GM23248 (cell line): ENCODE measurements around the gene ZBTB46. TPM values are rescaled to one million over a fixed set of nuclear protein-coding genes. Genes with fewer than 3 reads are reported as not detected.

Experiments
- DNase-seq: peaks from one replicate; pipeline ENCODE4 v3.0.0-alpha.2; 2015
- H2AFZ ChIP-seq: fragments of 200-600 bp; sonication (generic); 2 replicates; pipeline ENCODE4 v1.6.1; 2016; ENCODE audit warnings: antibody characterized with exemption
- H3F3A ChIP-seq: fragments of 200-600 bp; sonication (generic); 2 replicates; pipeline ENCODE4 v1.6.1; 2016; ENCODE audit warnings: mild to moderate bottlenecking, antibody characterized with exemption, mixed run types; ENCODE audit not compliant: insufficient read depth
- H3K27ac ChIP-seq: fragments of 200-600 bp; sonication (generic); 2 replicates; pipeline ENCODE4 v1.5.1; 2016; ENCODE audit warnings: mild to moderate bottlenecking
- H3K27me3 ChIP-seq: fragments of 200-600 bp; sonication (generic); replicated peaks from 2 replicates; pipeline ENCODE4 v1.6.1; 2016; ENCODE audit warnings: mild to moderate bottlenecking; ENCODE audit not compliant: insufficient read depth
- H3K36me3 ChIP-seq: fragments of 200-600 bp; sonication (generic); 2 replicates; pipeline ENCODE4 v1.6.1; 2016; ENCODE audit warnings: low read depth, mild to moderate bottlenecking
- H3K4me1 ChIP-seq: fragments of 200-600 bp; sonication (generic); 2 replicates; pipeline ENCODE4 v1.6.1; 2016; ENCODE audit warnings: mild to moderate bottlenecking; ENCODE audit not compliant: insufficient read depth
- H3K4me2 ChIP-seq: fragments of 200-600 bp; sonication (generic); one replicate; pipeline ENCODE4 v1.6.1; 2016; ENCODE audit warnings: mild to moderate bottlenecking; ENCODE audit not compliant: unreplicated experiment
- H3K4me3 ChIP-seq: fragments of 200-600 bp; sonication (generic); 2 replicates; pipeline ENCODE4 v1.5.1; 2016; ENCODE audit warnings: mild to moderate bottlenecking
- H3K79me2 ChIP-seq: fragments of 200-600 bp; sonication (generic); 2 replicates; pipeline ENCODE4 v1.6.1; 2016; ENCODE audit warnings: mild to moderate bottlenecking; ENCODE audit not compliant: insufficient read depth
- H3K9ac ChIP-seq: fragments of 200-600 bp; sonication (generic); 2 replicates; pipeline ENCODE4 v1.6.1; 2016; ENCODE audit warnings: mild to moderate bottlenecking
- H3K9me2 ChIP-seq: fragments of 200-600 bp; sonication (generic); 2 replicates; pipeline ENCODE4 v1.6.1; 2016; ENCODE audit warnings: mixed run types, mild to moderate bottlenecking, moderate library complexity; ENCODE audit not compliant: insufficient read depth
- H3K9me3 ChIP-seq: fragments of 200-600 bp; sonication (generic); one replicate; pipeline ENCODE4 v1.6.1; 2017; ENCODE audit warnings: low read depth
- H4K20me1 ChIP-seq: fragments of 200-600 bp; sonication (generic); 2 replicates; pipeline ENCODE4 v1.6.0; 2016; ENCODE audit not compliant: insufficient read depth
- EZH2 ChIP-seq: fragments of 200-600 bp; sonication (generic); IDR thresholded peaks from 2 replicates; pipeline ENCODE4 v1.6.1; 2018; ENCODE audit warnings: antibody characterized with exemption, mild to moderate bottlenecking; ENCODE audit not compliant: insufficient read depth, poor library complexity, severe bottlenecking
- EZH2phosphoT487 ChIP-seq: fragments of 200-600 bp; sonication (generic); IDR thresholded peaks from 2 replicates; pipeline ENCODE4 v1.6.1; 2018; ENCODE audit warnings: antibody characterized with exemption, moderate library complexity, mild to moderate bottlenecking, low read depth; ENCODE audit not compliant: insufficient read depth
- WGBS, 2 experiments: methylation state at CpG; one replicate each; pipeline ENCODE4 v1.1.6; 2015 to 2017; ENCODE audit warnings: low lambda C conversion rate in 2 of 2, low coverage in 1 of 2; ENCODE audit errors: missing lambda C conversion rate in 2 of 2; 5-methylcytosine and 5-hydroxymethylcytosine counted together
- in situ Hi-C: fragments of 300-500 bp; cut with MboI; formaldehyde crosslinking; loops from 2 replicates; pipeline ENCODE4 v1.15.0; 2020
- polyA plus RNA-seq: library from polyadenylated mRNA; unstranded; fragments of >200 nt; fragmentation: Nextera tagmentation; extraction: Ambion mirVana; gene quantifications from 2 replicates; pipeline ENCODE4 v1.2.1, GENCODE V29; 2016
- total RNA-seq: library from RNA; depleted of rRNA; stranded (reverse); fragments of >200 nt; shearing (Covaris generic); gene quantifications from 2 replicates; pipeline ENCODE4 v1.2.3, GENCODE V29; 2014

ZBTB46 gene
- total and polyA plus RNA-seq, 2 experiments from 2014 or later, result 0.33 to 1.9 TPM

DNA sequence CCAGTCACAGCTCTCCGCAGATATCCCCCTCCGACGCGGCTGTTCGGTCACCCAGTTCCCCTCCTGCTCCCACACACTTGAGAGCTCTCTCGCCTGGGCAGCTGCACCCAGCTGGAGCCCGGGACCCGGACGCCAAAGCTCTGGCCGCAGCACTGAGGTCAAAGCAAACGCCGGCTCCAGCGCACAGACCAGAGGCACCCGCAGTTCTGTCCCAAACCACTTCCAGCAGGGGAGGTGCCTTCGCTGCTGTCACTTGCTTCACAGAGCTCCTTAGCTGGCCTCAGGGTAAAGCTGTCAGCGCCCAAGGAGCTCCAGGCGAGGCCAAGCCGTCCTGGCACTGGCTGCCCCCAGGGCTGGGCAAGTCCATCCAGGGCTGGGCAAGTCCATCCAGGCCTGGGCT lies 63.6 kb downstream of the ZBTB46 start:
- no peaks in the 10 kb centered on the region for H3K36me3 ChIP-seq
- H3K4me3 ChIP-seq, result no peak overlapping the region
- no peaks in the 10 kb centered on the region for H3K9me3 ChIP-seq
- H4K20me1 ChIP-seq, result no peaks in the 10 kb centered on the region
- no peak for DNase-seq
- WGBS, 2 experiments, result 79 to 81% methylated on average over 18 of the region's 18 CpGs
- no peak overlapping the region for H3K27ac ChIP-seq
- H3K27me3 ChIP-seq, result no peaks in the 10 kb centered on the region
- in situ Hi-C loops, result no loop called here
- no peak overlapping the region for H2AFZ ChIP-seq
- H3K9ac ChIP-seq, result no peak overlapping the region
- H3K9me2 ChIP-seq, result no peaks in the 10 kb centered on the region
- H3F3A ChIP-seq, result no peaks in the 10 kb centered on the region
- H3K4me2 ChIP-seq, result no peak overlapping the region
- H3K79me2 ChIP-seq, result no peaks in the 10 kb centered on the region
- TF ChIP-seq EZH2, result no peak
- TF ChIP-seq EZH2phosphoT487, result no peak
- no peaks in the 10 kb centered on the region for H3K4me1 ChIP-seq

DNA sequence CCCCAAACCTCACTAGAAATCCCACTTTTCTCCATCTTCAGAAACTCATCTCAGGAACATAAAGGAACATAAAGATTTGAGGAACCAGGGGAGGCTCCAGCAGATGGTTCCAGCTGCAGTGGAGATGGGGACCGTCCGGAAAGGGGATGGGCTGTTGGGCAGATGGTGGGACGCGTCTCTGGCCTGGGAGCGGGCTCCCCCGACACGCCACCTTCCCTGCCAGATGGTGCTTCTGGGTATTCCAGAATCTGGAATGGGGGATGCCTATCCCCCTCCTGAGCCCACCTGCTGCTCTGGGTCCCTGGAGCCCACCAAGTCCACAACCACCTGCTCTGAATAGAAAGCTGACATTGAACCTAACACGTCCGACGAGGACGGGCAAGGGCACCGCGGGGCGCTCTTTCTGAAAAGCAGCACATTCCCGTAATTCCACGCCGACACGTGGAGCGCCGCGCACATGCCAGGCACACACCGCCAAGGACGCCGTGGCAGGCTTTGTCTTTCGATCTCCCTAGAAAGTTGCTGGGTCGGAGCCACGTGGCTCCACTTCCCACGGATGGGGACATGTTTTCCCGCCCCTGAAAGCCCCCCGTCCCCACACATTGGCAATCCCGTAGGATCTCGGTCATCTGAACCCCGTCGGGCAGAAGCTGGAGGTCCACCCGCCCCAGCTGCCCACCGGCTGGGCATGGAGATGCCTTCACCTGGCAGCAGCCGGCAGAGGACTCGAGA lies 64.2 kb downstream of the ZBTB46 start:
- H3K4me1 ChIP-seq, result no peaks in the 10 kb centered on the region
- DNase-seq, result no peak

DNA sequence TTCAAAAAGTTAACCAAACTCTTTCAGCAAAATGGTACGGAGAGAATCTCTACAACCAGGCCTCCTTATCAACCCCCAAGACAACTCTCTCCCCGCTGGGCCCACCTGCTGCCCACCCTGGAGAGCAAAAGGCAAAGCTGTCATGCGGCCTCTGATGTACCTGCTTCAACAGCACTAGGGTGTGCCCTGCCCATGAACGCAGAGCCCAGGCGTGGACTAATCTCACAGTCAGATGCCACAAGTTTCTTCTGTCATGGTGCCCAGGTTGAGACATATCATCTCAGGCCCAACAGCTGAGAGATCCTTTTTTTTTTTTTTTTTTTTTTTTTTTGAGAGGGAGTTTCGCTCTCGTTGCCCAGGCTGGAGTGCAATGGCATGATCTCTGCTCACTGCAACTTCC lies 65.2 kb downstream of the ZBTB46 start:
- Histone ChIP-seq H3K4me2 (no peak overlapping the region), H3F3A (no peaks in the 10 kb centered on the region), H3K9me3 (no peaks in the 10 kb centered on the region), H3K4me3 (no peak overlapping the region), H3K27ac (no peak overlapping the region), H3K36me3 (no peaks in the 10 kb centered on the region), H3K9me2 (no peaks in the 10 kb centered on the region), H3K4me1 (no peaks in the 10 kb centered on the region), H4K20me1 (no peaks in the 10 kb centered on the region), H3K79me2 (no peaks in the 10 kb centered on the region), H2AFZ (no peak overlapping the region), H3K9ac (no peak overlapping the region), H3K27me3 (no peaks in the 10 kb centered on the region)
- in situ Hi-C loops, result no loop called here
- TF ChIP-seq EZH2 (no peak), EZH2phosphoT487 (no peak)
- DNase-seq, result no peak
- 84 to 87% methylated on average over 6 to 7 of the region's 7 CpGs for WGBS, 2 experiments

More for the DNA sequence above, 64.2 kb downstream of the ZBTB46 start:
- Histone ChIP-seq H3K4me3 (no peak overlapping the region), H3K9ac (no peak overlapping the region), H3K36me3 (no peaks in the 10 kb centered on the region), H3K9me2 (no peaks in the 10 kb centered on the region), H3K27ac (no peak overlapping the region), H4K20me1 (no peaks in the 10 kb centered on the region), H3F3A (no peaks in the 10 kb centered on the region), H3K79me2 (no peaks in the 10 kb centered on the region), H3K9me3 (no peaks in the 10 kb centered on the region), H2AFZ (no peak overlapping the region), H3K27me3 (no peaks in the 10 kb centered on the region), H3K4me2 (no peak overlapping the region)
- 89 to 94% methylated on average over 33 to 38 of the region's 38 CpGs for WGBS, 2 experiments
- in situ Hi-C loops, result no loop called here
- no peak for TF ChIP-seq EZH2
- no peak for TF ChIP-seq EZH2phosphoT487

GRCh38 chr20:63765082-63765873 lies 65.8 kb downstream of the ZBTB46 start:
- H3K4me1 ChIP-seq, result no peaks in the 10 kb centered on the region
- no peak overlapping the region for H3K9ac ChIP-seq
- no peaks in the 10 kb centered on the region for H3K27me3 ChIP-seq
- H3F3A ChIP-seq, result no peaks in the 10 kb centered on the region
- H3K4me3 ChIP-seq, result no peak overlapping the region
- H3K27ac ChIP-seq, result no peak overlapping the region
- in situ Hi-C loops, result no loop called here
- H2AFZ ChIP-seq, result no peak overlapping the region
- H3K36me3 ChIP-seq, result no peaks in the 10 kb centered on the region
- no peak for TF ChIP-seq EZH2
- no peak for TF ChIP-seq EZH2phosphoT487
- no peaks in the 10 kb centered on the region for H3K79me2 ChIP-seq
- no peaks in the 10 kb centered on the region for H3K9me2 ChIP-seq
- WGBS, 2 experiments, result 85% methylated on average over 15 to 16 of the region's 16 CpGs
- H4K20me1 ChIP-seq, result no peaks in the 10 kb centered on the region
- no peak overlapping the region for H3K4me2 ChIP-seq
- no peak for DNase-seq
- no peaks in the 10 kb centered on the region for H3K9me3 ChIP-seq
